ENCODE data around the gene PRPF8.

- TF ChIP-seq, protein P1, sequence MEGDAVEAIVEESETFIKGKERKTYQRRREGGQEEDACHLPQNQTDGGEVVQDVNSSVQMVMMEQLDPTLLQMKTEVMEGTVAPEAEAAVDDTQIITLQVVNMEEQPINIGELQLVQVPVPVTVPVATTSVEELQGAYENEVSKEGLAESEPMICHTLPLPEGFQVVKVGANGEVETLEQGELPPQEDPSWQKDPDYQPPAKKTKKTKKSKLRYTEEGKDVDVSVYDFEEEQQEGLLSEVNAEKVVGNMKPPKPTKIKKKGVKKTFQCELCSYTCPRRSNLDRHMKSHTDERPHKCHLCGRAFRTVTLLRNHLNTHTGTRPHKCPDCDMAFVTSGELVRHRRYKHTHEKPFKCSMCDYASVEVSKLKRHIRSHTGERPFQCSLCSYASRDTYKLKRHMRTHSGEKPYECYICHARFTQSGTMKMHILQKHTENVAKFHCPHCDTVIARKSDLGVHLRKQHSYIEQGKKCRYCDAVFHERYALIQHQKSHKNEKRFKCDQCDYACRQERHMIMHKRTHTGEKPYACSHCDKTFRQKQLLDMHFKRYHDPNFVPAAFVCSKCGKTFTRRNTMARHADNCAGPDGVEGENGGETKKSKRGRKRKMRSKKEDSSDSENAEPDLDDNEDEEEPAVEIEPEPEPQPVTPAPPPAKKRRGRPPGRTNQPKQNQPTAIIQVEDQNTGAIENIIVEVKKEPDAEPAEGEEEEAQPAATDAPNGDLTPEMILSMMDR (IDR thresholded peaks at IDR 0.05), result no peak
- TF ChIP-seq YY1 (IDR thresholded peaks at IDR 0.05; ENCODE audit: low read depth), result no peak
- TF ChIP-seq, protein P2, sequence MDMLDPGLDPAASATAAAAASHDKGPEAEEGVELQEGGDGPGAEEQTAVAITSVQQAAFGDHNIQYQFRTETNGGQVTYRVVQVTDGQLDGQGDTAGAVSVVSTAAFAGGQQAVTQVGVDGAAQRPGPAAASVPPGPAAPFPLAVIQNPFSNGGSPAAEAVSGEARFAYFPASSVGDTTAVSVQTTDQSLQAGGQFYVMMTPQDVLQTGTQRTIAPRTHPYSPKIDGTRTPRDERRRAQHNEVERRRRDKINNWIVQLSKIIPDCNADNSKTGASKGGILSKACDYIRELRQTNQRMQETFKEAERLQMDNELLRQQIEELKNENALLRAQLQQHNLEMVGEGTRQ (IDR thresholded peaks at IDR 0.05; ENCODE audit: borderline replicate concordance, low read depth, low read length), result no peak
- no peak for TF ChIP-seq GABPA (IDR thresholded peaks at IDR 0.05; ENCODE audit: low read depth)
- TF ChIP-seq, protein P3, sequence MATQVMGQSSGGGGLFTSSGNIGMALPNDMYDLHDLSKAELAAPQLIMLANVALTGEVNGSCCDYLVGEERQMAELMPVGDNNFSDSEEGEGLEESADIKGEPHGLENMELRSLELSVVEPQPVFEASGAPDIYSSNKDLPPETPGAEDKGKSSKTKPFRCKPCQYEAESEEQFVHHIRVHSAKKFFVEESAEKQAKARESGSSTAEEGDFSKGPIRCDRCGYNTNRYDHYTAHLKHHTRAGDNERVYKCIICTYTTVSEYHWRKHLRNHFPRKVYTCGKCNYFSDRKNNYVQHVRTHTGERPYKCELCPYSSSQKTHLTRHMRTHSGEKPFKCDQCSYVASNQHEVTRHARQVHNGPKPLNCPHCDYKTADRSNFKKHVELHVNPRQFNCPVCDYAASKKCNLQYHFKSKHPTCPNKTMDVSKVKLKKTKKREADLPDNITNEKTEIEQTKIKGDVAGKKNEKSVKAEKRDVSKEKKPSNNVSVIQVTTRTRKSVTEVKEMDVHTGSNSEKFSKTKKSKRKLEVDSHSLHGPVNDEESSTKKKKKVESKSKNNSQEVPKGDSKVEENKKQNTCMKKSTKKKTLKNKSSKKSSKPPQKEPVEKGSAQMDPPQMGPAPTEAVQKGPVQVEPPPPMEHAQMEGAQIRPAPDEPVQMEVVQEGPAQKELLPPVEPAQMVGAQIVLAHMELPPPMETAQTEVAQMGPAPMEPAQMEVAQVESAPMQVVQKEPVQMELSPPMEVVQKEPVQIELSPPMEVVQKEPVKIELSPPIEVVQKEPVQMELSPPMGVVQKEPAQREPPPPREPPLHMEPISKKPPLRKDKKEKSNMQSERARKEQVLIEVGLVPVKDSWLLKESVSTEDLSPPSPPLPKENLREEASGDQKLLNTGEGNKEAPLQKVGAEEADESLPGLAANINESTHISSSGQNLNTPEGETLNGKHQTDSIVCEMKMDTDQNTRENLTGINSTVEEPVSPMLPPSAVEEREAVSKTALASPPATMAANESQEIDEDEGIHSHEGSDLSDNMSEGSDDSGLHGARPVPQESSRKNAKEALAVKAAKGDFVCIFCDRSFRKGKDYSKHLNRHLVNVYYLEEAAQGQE (IDR thresholded peaks at IDR 0.05; ENCODE audit: low read depth, low read length), result no peak
- TF ChIP-seq POLR2AphosphoS5 (IDR thresholded peaks at IDR 0.05; ENCODE audit: low read depth, low read length), result no peak
- no peak for TF ChIP-seq SIN3A (IDR thresholded peaks at IDR 0.05; ENCODE audit: borderline replicate concordance, low read depth, low read length)
- TF ChIP-seq, protein P4, sequence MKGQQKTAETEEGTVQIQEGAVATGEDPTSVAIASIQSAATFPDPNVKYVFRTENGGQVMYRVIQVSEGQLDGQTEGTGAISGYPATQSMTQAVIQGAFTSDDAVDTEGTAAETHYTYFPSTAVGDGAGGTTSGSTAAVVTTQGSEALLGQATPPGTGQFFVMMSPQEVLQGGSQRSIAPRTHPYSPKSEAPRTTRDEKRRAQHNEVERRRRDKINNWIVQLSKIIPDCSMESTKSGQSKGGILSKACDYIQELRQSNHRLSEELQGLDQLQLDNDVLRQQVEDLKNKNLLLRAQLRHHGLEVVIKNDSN (IDR thresholded peaks at IDR 0.05; ENCODE audit: borderline replicate concordance, low read depth), result no peak
- no peak for TF ChIP-seq RAD21 (IDR thresholded peaks at IDR 0.05; ENCODE audit: low read length)
- no peak for TF ChIP-seq EZH2phosphoT487 (IDR thresholded peaks at IDR 0.05; ENCODE audit: borderline replicate concordance, low read depth)
- TF ChIP-seq, protein P5, sequence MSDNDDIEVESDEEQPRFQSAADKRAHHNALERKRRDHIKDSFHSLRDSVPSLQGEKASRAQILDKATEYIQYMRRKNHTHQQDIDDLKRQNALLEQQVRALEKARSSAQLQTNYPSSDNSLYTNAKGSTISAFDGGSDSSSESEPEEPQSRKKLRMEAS (IDR thresholded peaks at IDR 0.05; ENCODE audit: low read depth), result no peak
- no peak for TF ChIP-seq FOXM1 (IDR thresholded peaks at IDR 0.05; ENCODE audit: low read depth)
- TF ChIP-seq JUND (IDR thresholded peaks at IDR 0.05), result no peak
Measured at GRCh38 chr17:1638624-1639300, 45.9 kb downstream of the PRPF8 start.
